ENCODE measurements around the gene NTMT1.

The NTMT1 gene

GRCh38 chr9:129615407-129616285 lies 10.3 kb upstream of the NTMT1 start:
- Histone ChIP-seq H4K12ac (ENCODE audit: low read depth, low read length) (no peak overlapping the region), H2BK12ac (ENCODE audit: low read length) (peak overlapping the region; percentile 20), H3K4me2 (ENCODE audit: low read length) (no peak overlapping the region)

GRCh38 chr9:129617167-129617566 lies 8.8 kb upstream of the NTMT1 start:
- no peak overlapping the region for H3K27ac ChIP-seq (ENCODE audit: low read depth, low read length)
- no peak overlapping the region for H3K14ac ChIP-seq (ENCODE audit: low read length)
- no peak overlapping the region for H3K18ac ChIP-seq (ENCODE audit: low read length)
- peak; percentile 93 for DNase-seq
- H3K36me3 ChIP-seq (ENCODE audit: control insufficient read depth in 1 of 2, insufficient read depth in 2 of 2, low read length in 2 of 2), result no peaks in the 10 kb centered on the region
- H3K79me1 ChIP-seq (ENCODE audit: low read length), result peaks cover 8% of the 10 kb centered on the region
- no peak overlapping the region for H2AFZ ChIP-seq (ENCODE audit: insufficient read depth, low read length, poor library complexity)
- no peak overlapping the region for H3K4me3 ChIP-seq (ENCODE audit: low read depth, low read length)
- no peak overlapping the region for H2BK12ac ChIP-seq (ENCODE audit: low read length)
- no peak overlapping the region for H4K91ac ChIP-seq (ENCODE audit: low read depth, low read length)
- H3K23ac ChIP-seq (ENCODE audit: low read length), result no peak overlapping the region
- H3K9ac ChIP-seq (ENCODE audit: low read length), result no peak overlapping the region
- H3K4me1 ChIP-seq (ENCODE audit: control insufficient read depth in 1 of 2, insufficient read depth in 2 of 2, low read length in 2 of 2), result peaks cover 7 to 11% of the 10 kb centered on the region in 2 experiments
- H2AK5ac ChIP-seq (ENCODE audit: low read length), result no peak overlapping the region
- H3K27me3 ChIP-seq (ENCODE audit: insufficient read depth, low read length), result peaks cover 2% of the 10 kb centered on the region
- WGBS (ENCODE audit: extremely low coverage, insufficient coverage, insufficient read length), result no CpG with 5 or more reads among the region's 1 CpG
- no peak overlapping the region for H2BK5ac ChIP-seq (ENCODE audit: low read depth, low read length, poor library complexity)
- H3K79me2 ChIP-seq (ENCODE audit: control insufficient read depth, insufficient read depth, low read length, poor library complexity), result peaks cover 7% of the 10 kb centered on the region
- no peak overlapping the region for H4K12ac ChIP-seq (ENCODE audit: low read depth, low read length)
- H3K9me3 ChIP-seq (ENCODE audit: insufficient read depth, low read depth, low read length), result no peaks in the 10 kb centered on the region
- H3K4ac ChIP-seq (ENCODE audit: low read depth, low read length), result no peak overlapping the region
- H2BK120ac ChIP-seq (ENCODE audit: insufficient read depth, low read length, poor library complexity), result no peak overlapping the region
- H4K8ac ChIP-seq (ENCODE audit: low read depth, low read length), result no peak overlapping the region
- H3K4me2 ChIP-seq (ENCODE audit: low read length), result no peak overlapping the region

More at GRCh38 chr9:129615407-129616285, 10.3 kb upstream of the NTMT1 start:
- Histone ChIP-seq H4K91ac (ENCODE audit: low read depth, low read length) (no peak overlapping the region), H2AFZ (ENCODE audit: insufficient read depth, low read length, poor library complexity) (no peak overlapping the region), H3K4me3 (ENCODE audit: low read depth, low read length) (no peak overlapping the region), H4K8ac (ENCODE audit: low read depth, low read length) (no peak overlapping the region), H2AK5ac (ENCODE audit: low read length) (no peak overlapping the region), H3K27me3 (ENCODE audit: insufficient read depth, low read length) (no peaks in the 10 kb centered on the region), H3K27ac (ENCODE audit: low read depth, low read length) (no peak overlapping the region), H3K4ac (ENCODE audit: low read depth, low read length) (no peak overlapping the region), H3K18ac (ENCODE audit: low read length) (no peak overlapping the region), H3K23ac (ENCODE audit: low read length) (no peak overlapping the region), H3K79me1 (ENCODE audit: low read length) (peaks cover 13% of the 10 kb centered on the region), H3K36me3 (ENCODE audit: control insufficient read depth in 1 of 2, insufficient read depth in 2 of 2, low read length in 2 of 2) (no peaks in the 10 kb centered on the region), H3K14ac (ENCODE audit: low read length) (no peak overlapping the region), H3K79me2 (ENCODE audit: control insufficient read depth, insufficient read depth, low read length, poor library complexity) (peaks cover 9% of the 10 kb centered on the region), H3K4me1 (ENCODE audit: control insufficient read depth in 1 of 2, insufficient read depth in 2 of 2, low read length in 2 of 2) (peaks cover 10 to 13% of the 10 kb centered on the region in 2 experiments), H2BK120ac (ENCODE audit: insufficient read depth, low read length, poor library complexity) (no peak overlapping the region), H3K9ac (ENCODE audit: low read length) (no peak overlapping the region), H3K9me3 (ENCODE audit: insufficient read depth, low read depth, low read length) (no peaks in the 10 kb centered on the region), H2BK5ac (ENCODE audit: low read depth, low read length, poor library complexity) (no peak overlapping the region)
- no peak for DNase-seq
- WGBS (ENCODE audit: extremely low coverage, insufficient coverage, insufficient read length), result no CpG with 5 or more reads among the region's 31 CpGs

GRCh38 chr9:129619787-129620668 lies 5.9 kb upstream of the NTMT1 start:
- DNase-seq, result no peak
- H3K4me1 ChIP-seq (ENCODE audit: control insufficient read depth in 1 of 2, insufficient read depth in 2 of 2, low read length in 2 of 2), result peaks cover 7 to 11% of the 10 kb centered on the region in 2 experiments
- peak overlapping the region; percentile 26 for H3K4ac ChIP-seq (ENCODE audit: low read depth, low read length)
- peaks cover 2% of the 10 kb centered on the region for H3K27me3 ChIP-seq (ENCODE audit: insufficient read depth, low read length)
- no peaks in the 10 kb centered on the region for H3K9me3 ChIP-seq (ENCODE audit: insufficient read depth, low read depth, low read length)
- peak overlapping the region; percentile 95 for H3K18ac ChIP-seq (ENCODE audit: low read length)
- H2AK5ac ChIP-seq (ENCODE audit: low read length), result peak overlapping the region; percentile 77
- no peak overlapping the region for H3K27ac ChIP-seq (ENCODE audit: low read depth, low read length)
- H3K4me2 ChIP-seq (ENCODE audit: low read length), result peak overlapping the region; percentile 93
- peak overlapping the region; percentile 75 for H2BK12ac ChIP-seq (ENCODE audit: low read length)
- H3K9ac ChIP-seq (ENCODE audit: low read length), result peak overlapping the region; percentile 62
- peak overlapping the region; percentile 71 for H3K4me3 ChIP-seq (ENCODE audit: low read depth, low read length)
- WGBS (ENCODE audit: extremely low coverage, insufficient coverage, insufficient read length), result no CpG with 5 or more reads among the region's 82 CpGs
- H3K36me3 ChIP-seq (ENCODE audit: control insufficient read depth in 1 of 2, insufficient read depth in 2 of 2, low read length in 2 of 2), result no peaks in the 10 kb centered on the region
- peak overlapping the region; percentile 33 for H2AFZ ChIP-seq (ENCODE audit: insufficient read depth, low read length, poor library complexity)
- H3K79me2 ChIP-seq (ENCODE audit: control insufficient read depth, insufficient read depth, low read length, poor library complexity), result peaks cover 7% of the 10 kb centered on the region
- peak overlapping the region; percentile 85 for H3K14ac ChIP-seq (ENCODE audit: low read length)
- H4K8ac ChIP-seq (ENCODE audit: low read depth, low read length), result peak overlapping the region; percentile 64
- peak overlapping the region; percentile 85 for H4K12ac ChIP-seq (ENCODE audit: low read depth, low read length)
- H2BK120ac ChIP-seq (ENCODE audit: insufficient read depth, low read length, poor library complexity), result peak overlapping the region; percentile 34
- peak overlapping the region; percentile 16 for H2BK5ac ChIP-seq (ENCODE audit: low read depth, low read length, poor library complexity)
- H3K23ac ChIP-seq (ENCODE audit: low read length), result no peak overlapping the region
- peak overlapping the region; percentile 96 for H4K91ac ChIP-seq (ENCODE audit: low read depth, low read length)
- H3K79me1 ChIP-seq (ENCODE audit: low read length), result peaks cover 8% of the 10 kb centered on the region

- Histone ChIP-seq H3K9me3 (ENCODE audit: insufficient read depth, low read depth, low read length) (no peaks in the 10 kb centered on the region), H2BK120ac (ENCODE audit: insufficient read depth, low read length, poor library complexity) (peak within 1 kb of the TSS; percentile 34), H2AK5ac (ENCODE audit: low read length) (peak within 1 kb of the TSS; percentile 77), H3K23ac (ENCODE audit: low read length) (no peak within 1 kb of the TSS), H3K18ac (ENCODE audit: low read length) (peak within 1 kb of the TSS; percentile 95), H3K4me2 (ENCODE audit: low read length) (peak within 1 kb of the TSS; percentile 93), H3K4ac (ENCODE audit: low read depth, low read length) (peak within 1 kb of the TSS; percentile 26), H2BK12ac (ENCODE audit: low read length) (peak within 1 kb of the TSS; percentile 75), H3K79me2 (ENCODE audit: control insufficient read depth, insufficient read depth, low read length, poor library complexity) (peaks cover 7% of the 10 kb centered on the region), H3K27me3 (ENCODE audit: insufficient read depth, low read length) (peaks cover 2% of the 10 kb centered on the region), H3K9ac (ENCODE audit: low read length) (peak within 1 kb of the TSS; percentile 62), H3K36me3 (ENCODE audit: control insufficient read depth in 1 of 2, insufficient read depth in 2 of 2, low read length in 2 of 2) (no peaks in the 10 kb centered on the region), H2BK5ac (ENCODE audit: low read depth, low read length, poor library complexity) (peak within 1 kb of the TSS; percentile 16), H3K4me3 (ENCODE audit: low read depth, low read length) (peak within 1 kb of the TSS; percentile 71), H4K91ac (ENCODE audit: low read depth, low read length) (peak within 1 kb of the TSS; percentile 96), H4K12ac (ENCODE audit: low read depth, low read length) (peak within 1 kb of the TSS; percentile 85), H4K8ac (ENCODE audit: low read depth, low read length) (peak within 1 kb of the TSS; percentile 64), H3K4me1 (ENCODE audit: control insufficient read depth in 1 of 2, insufficient read depth in 2 of 2, low read length in 2 of 2) (peaks cover 7 to 11% of the 10 kb centered on the region in 2 experiments), H3K14ac (ENCODE audit: low read length) (peak within 1 kb of the TSS; percentile 85), H2AFZ (ENCODE audit: insufficient read depth, low read length, poor library complexity) (peak within 1 kb of the TSS; percentile 33), H3K79me1 (ENCODE audit: low read length) (peaks cover 9% of the 10 kb centered on the region), H3K27ac (ENCODE audit: low read depth, low read length) (no peak within 1 kb of the TSS)
- DNase-seq, result no peak
- WGBS (ENCODE audit: extremely low coverage, insufficient coverage, insufficient read length), result no CpG with 5 or more reads among the region's 21 CpGs
Observed at GRCh38 chr9:129620669-129621295, 5.2 kb upstream of the NTMT1 start, which contains the start of gene C9orf50. C9orf50 (minus strand) TSS chr9:129621101; CDS start chr9:129620574, 527 bp downstream.
